Iris pigment epithelial cell (primary cell): ENCODE results near the gene BNIP5.

Experiments used
- DNase-seq: peaks from one replicate; pipeline ENCODE4 v3.0.0-alpha.2; 2011; ENCODE audit warnings: low read depth

Gene BNIP5

GRCh38 chr6:36290668-36291620, 45.7 kb downstream of the BNIP5 start:
- peak; percentile 73 for DNase-seq

GRCh38 chr6:36289281-36289878, 47.3 kb downstream of the BNIP5 start:
- DNase-seq: no peak

DNA sequence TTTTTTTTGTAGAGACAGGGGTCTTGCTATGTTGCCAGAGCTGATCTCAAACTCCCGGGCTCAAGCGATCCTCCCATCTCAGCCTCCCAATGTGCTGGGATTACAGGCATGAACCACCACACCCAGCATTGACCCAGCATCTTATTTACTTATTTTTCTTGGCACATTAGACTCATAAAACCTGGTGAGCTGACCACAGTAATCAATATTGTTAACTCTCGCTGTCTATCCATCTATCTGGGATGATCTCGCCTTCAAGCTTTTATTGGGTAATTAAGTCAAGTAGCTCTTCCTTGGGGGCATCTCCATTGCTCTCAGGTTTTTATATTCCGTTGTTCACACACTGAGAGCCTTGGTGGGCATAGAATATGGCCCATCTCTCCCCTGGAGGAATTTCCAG, 49.8 kb downstream of the BNIP5 start:
- DNase-seq: no peak

GRCh38 chr6:36285797-36286196, 50.9 kb downstream of the BNIP5 start:
- no peak for DNase-seq

DNA sequence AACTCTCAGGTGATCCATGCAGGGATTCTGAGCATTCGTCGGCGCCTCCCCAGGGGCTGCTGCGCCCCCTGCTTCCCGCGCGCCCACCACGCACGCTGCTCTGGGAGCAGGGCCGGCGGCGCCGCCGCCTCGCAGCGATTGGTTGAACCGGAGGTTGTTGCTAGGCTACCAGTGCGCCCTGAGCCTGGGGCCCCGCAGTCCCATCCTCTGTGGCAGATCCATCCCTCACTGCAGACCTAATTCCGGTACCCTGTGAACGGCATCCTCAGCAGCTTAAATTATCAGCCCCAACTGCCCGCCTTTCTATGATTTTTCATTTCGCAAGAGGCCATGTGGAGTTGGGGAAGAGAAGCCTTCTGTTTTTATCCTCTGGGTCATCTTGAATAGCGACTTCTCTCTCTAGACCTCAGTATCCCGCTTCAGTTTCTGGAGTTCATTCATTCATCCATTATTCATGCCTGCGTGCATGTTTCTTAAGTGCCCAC, 51.5 kb downstream of the BNIP5 start:
- no peak for DNase-seq

DNA sequence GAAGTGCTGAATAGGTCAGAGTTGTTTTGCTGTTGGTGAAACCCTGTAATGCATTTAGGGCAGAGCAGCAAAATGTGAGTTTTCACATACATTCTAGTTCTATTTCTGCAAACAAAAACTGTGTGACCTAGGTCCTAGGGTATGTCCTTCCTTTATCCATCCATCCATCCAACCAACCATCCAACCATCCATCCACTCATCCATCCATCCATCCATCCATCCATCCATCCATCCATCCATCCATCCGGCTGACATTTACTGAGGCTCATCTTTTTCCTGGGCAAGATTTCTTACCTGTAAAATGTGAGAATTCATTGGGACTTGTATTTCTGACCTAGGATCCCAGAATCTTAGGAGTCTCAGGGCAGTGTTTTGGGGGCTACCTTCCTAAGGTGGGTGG, 52.3 kb downstream of the BNIP5 start:
- no peak for DNase-seq

DNA sequence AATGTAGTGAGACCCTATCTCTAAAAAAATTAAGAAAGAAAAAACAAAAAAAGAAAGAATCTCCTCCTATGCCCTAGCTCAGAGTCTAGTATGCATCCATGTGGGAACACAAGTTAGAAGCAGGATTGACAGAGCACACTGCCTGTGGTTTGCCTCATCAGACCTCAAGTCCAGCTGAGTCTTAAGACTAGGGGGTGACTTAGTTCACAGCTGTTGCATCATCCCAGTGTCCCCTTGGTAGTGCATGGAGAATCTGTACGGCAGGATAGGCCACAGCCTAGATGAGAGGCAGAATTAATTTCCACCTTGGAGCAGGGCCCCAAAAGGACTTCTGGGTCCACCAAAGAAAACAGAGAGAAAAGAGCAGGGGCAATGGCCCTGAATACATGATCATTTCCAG, 53.1 kb downstream of the BNIP5 start:
- DNase-seq: no peak

DNA sequence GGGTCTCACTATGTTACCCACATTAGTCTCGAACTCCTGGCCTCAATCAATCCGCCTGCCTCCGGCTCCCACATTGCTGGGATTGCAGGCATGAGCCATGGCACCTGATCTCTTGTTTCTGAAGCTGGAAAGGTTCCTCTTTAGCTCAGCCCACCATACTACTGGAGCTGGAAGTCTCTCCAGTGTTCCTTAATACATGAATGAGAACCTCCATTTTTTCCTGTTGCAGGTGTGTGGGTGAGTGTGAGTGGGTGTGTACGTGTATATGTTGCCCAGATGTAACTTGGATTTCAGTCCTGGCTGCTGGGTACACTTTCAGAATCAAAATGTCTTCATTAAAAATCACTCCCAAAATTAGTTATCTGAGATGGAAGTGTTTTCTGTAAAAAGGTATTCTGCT, 55.7 kb downstream of the BNIP5 start:
- no peak for DNase-seq

DNA sequence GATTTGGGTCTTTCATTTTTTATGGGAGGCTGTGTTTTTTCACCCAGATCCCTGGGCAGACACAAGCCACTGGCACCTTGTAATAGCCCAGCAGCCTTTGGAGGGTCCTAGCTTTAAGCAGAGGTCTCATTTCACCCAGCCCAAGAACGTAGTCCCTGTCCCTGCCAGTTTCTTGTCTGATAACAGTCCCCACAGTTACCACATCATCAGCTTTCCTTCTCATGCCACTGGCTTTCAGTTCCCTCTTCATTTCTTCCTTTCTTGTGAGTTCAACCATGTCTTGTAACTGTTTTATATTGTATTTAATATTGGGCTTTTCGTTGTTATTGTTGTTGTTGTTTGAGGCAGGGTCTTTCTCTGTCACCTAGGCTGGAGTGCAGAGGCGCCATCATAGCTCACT, 56.2 kb downstream of the BNIP5 start:
- DNase-seq: no peak

- DNase-seq: no peak
These were observed 58.7 kb downstream of the BNIP5 start for GRCh38 chr6:36277946-36278470.

- DNase-seq: no peak
These were observed 59.8 kb downstream of the BNIP5 start for GRCh38 chr6:36276581-36277536.

DNA sequence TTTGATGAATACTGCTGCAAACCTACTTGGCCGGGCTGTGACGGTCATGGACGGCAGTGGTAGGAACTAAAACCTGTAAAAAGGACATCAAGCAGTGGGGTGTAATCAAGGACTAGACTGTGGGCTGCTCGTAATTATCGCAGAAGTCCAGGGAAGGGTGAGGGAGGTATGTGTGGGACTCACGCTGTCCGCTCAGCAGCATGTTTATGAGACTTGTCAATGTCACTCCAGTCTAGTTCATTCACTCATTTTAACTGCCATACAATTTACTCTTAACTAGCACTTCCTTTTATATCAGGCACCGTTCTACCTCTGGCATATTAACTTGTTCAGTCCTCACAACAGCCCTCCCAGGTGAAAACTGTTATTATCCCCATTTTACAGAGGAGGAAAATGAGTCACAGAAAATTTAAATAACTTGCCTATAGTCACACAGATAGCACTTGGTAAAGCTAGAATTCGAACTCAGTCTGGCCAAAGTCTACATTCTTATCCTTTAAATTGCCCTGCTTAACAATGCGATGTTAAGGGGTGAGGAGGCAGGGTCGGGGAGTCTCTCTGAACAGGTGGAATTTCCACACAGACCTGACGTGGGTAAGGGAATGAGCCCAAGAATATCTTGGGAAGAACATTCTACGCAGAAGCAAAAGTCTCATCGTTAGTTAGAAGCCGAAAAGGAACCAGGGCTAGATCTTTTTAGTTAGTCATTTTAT, 62.7 kb downstream of the BNIP5 start:
- no peak for DNase-seq

GRCh38 chr6:36273067-36273466, 63.6 kb downstream of the BNIP5 start:
- no peak for DNase-seq

DNA sequence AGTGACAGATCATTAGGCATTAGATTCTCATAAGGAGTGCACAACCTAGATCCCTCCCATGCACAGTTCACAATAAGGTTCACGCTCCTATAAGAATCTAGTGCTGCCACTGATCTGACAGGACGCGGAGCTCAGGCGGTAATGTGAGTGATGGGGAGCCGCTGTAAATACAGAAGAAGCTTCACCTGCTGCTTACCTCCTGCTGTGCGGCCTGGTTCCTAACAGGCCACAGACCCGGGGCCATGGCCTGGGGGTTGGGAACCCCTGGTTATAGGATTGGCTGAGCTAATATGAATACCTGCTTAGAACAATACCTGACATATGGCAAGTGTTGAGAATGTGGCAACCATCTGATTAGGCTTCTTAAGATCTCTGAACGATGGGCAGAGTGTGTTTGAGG, 64.5 kb downstream of the BNIP5 start:
- no peak for DNase-seq

DNA sequence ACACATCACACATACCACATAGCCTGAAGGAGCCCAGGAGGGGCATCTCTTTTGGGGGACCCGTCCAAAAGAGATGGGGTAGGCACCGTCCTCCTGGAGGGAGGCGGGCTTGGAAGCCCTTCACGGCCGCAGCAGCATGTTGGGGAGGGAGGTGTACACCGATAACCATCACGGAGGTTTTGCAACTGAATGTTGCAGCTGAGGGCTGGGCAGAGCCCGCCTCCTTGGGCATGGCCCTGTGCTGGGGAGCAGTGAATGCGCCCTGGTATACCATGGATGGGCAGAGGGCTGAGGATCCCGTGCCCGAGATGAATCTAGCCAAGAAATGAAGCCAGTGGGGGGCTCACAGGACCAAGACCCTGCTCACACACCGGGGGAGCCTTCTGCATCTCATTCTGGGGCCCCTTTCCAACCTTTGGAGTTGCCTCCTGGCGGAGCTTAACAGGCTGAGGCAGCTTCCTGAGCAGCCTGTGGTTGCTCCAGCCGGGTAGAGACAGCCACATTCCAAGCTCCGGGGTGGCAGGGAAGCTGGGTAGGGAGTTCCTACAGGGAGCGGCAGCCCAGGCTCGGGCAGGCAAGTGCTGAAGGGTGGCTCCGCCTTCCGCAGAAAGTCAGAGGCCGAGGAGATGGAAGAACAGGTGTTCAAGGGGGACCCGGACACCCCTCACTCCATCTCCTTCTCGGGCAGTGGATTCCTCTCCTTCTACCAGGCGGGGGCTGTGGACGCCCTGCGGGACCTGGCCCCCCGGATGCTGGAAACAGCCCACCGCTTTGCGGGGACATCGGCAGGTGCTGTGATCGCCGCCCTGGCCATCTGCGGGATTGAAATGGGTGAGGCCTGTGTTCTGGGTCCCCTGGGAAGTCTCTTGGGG, 66.6 kb downstream of the BNIP5 start, which contains the start of gene PNPLA1:
Gene PNPLA1 (plus strand): TSS at position 227 of the 872 bp plus-strand sequence. CDS start 400 bp downstream, at position 627.
- no peak for DNase-seq

DNA sequence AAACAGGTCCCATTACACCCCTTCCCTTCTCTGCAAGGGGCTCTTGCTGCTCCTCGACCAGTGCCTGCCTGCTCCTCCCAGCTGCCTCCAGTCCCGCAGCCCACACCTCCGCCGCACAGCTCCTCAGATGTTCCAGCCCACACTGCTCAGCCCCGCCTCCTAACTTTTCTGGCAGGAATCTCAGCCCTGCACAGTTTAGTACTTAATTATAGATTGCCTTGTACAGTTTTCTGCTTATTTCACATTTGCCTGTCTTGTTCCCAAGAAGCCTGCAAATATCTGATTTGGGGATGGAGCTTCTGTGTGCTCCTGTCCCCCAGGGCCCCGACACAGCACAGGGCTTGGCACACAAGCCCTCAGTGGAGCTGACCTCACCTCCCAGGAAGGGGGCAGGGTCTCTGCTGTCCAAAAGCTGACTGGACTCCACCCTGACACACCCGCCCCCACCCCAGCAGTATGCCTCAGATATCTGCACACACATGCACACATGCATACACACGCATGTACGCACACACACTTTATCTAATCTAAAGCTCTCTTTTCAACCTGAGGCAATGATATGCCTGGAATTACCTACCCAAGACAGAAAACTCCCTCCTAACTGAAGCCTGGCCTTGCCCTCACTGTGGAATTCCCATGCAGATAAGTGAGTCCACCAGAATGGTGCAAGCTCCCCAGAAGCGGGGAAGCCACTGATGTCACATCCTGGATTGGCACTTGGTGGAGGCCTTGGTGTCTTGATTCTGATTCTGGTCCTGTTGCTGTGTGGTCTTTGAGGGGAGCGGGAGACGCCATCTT, 68.0 kb downstream of the BNIP5 start:
- DNase-seq: peak; percentile 34

- DNase-seq: no peak
These were observed 68.8 kb downstream of the BNIP5 start for GRCh38 chr6:36267731-36268477.

GRCh38 chr6:36266913-36267644, 69.6 kb downstream of the BNIP5 start:
- no peak for DNase-seq
